Heart left ventricle (tissue), 13 donors: Measurements from ENCODE around the gene LSM14A.

Experiments used
- POLR2A ChIP-seq, 2 donors: fragments of 450-650 bp; IDR thresholded peaks; one replicate each; pipeline ENCODE4 v1.6.1; 2017; ENCODE audit warnings: antibody characterized with exemption in 2 of 2, mild to moderate bottlenecking in 2 of 2, moderate library complexity in 2 of 2
- TF ChIP-seq, protein P1 (sequence below), 12 donors: fragments of 200-600 bp; sonication (generic) in 4 of 12; IDR thresholded peaks; one replicate each; pipeline versions ENCODE4 v1.5.0 to v1.8.0; 2018 to 2022; ENCODE audit warnings: antibody characterized with exemption in 12 of 12, mild to moderate bottlenecking in 5 of 12
- donor health status: ischemic (EF 13 %, LVEDD 7.1; RV severe dilation, severe dysfunction).
- donor health status: DM: no; HTN: yes; CAD: no.
- donor health status: DM: no; HTN: no; CAD: no.
- donor health status: ischemic (EF 25% LVEDD 6.9; RV normal size, moderate dysfunction).
- donor health status: ischemic (EF 25% LVEDD 5.7; RV mildly dilated, moderate dysfunction).
- donor health status: ischemic (EF 35%, LVEDD 5.7; RV mildly dilated, moderate dysfunction).
- donor health status: nonischemic (EF 11% LVEDD 7.7; RV severe dilation, severe dysfunction).
- donor health status: DM: yes; HTN: yes; CAD: no.
- donor health status: PGD.
- donor health status: ischemic (EF 29% LVEDD 5.4; RV normal size, mild dysfunction).
- donor health status: nonischemic (EF 23%, LVEDD 6.1; RV moderate dilation, normal function).

DNA sequence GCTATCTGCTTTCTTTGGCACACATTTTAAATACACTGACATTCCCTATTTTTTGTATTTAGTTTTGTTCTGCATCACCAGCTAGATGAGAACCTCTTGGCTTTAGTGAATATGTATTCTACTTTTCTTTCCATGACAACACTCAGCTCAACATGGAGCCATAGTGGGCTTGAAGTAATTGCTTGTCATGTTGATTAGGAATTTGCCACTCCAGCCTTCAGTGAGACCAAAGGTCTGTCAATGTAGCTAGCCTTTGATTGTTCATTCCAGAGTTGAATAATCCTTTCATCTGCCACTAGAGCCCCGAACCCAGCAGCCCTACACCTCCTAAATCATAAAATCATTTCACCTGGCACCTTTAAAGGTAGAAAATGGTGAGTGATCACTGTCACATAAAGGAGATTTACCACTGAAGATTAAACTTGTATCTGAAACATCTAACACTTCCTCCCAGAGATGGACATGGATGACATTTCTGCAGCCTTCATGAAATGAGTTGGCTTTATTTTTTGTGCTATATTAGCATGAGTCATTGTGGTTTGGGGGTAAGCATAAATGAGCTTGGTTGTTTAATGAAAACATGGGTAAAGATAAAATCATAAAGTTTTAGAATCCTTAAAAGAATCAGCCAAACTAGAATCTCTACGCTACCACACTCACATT, 52.8 kb downstream of the LSM14A start:
- TF ChIP-seq POLR2A (IDR thresholded peaks at IDR 0.05): no peak
- TF ChIP-seq, protein P1, sequence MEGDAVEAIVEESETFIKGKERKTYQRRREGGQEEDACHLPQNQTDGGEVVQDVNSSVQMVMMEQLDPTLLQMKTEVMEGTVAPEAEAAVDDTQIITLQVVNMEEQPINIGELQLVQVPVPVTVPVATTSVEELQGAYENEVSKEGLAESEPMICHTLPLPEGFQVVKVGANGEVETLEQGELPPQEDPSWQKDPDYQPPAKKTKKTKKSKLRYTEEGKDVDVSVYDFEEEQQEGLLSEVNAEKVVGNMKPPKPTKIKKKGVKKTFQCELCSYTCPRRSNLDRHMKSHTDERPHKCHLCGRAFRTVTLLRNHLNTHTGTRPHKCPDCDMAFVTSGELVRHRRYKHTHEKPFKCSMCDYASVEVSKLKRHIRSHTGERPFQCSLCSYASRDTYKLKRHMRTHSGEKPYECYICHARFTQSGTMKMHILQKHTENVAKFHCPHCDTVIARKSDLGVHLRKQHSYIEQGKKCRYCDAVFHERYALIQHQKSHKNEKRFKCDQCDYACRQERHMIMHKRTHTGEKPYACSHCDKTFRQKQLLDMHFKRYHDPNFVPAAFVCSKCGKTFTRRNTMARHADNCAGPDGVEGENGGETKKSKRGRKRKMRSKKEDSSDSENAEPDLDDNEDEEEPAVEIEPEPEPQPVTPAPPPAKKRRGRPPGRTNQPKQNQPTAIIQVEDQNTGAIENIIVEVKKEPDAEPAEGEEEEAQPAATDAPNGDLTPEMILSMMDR (IDR thresholded peaks at IDR 0.05): no peak
